Activated naive CD4-positive, alpha-beta T cell treated with Interleukin-2 at 50 U/mL for 16 hours (primary cell): Measurements from ENCODE around the gene DAB2IP.
"Not testable (repeated sequence)": the region's sequence is repeated elsewhere in the genome, so short reads cannot be mapped to it uniquely, and the experiment has no call there.

Experiments
- DNase-seq: peaks from one replicate; pipeline ENCODE4 v3.0.0-alpha.2; 2020

Gene DAB2IP

GRCh38 chr9:121731919-121732318 lies 80.5 kb downstream of the DAB2IP start:
- no peak for DNase-seq

GRCh38 chr9:121732389-121732788 lies 81.0 kb downstream of the DAB2IP start:
- DNase-seq: no peak

GRCh38 chr9:121732886-121733285 lies 81.5 kb downstream of the DAB2IP start:
- DNase-seq: no peak

- no peak for DNase-seq
Observed at GRCh38 chr9:121734465-121734864, 83.0 kb downstream of the DAB2IP start.

- no peak for DNase-seq
Observed at GRCh38 chr9:121735065-121735792, 83.8 kb downstream of the DAB2IP start.

GRCh38 chr9:121735793-121736770 lies 84.6 kb downstream of the DAB2IP start:
- no peak for DNase-seq

GRCh38 chr9:121736934-121737462 lies 85.6 kb downstream of the DAB2IP start:
- DNase-seq: no peak

GRCh38 chr9:121737481-121737931 lies 86.1 kb downstream of the DAB2IP start:
- DNase-seq: no peak

- no peak for DNase-seq
Observed at GRCh38 chr9:121738411-121738810, 87.0 kb downstream of the DAB2IP start.

- no peak for DNase-seq
Observed at GRCh38 chr9:121738968-121739367, 87.5 kb downstream of the DAB2IP start.

- DNase-seq: no peak
Observed at GRCh38 chr9:121739971-121740370, 88.5 kb downstream of the DAB2IP start.

GRCh38 chr9:121741228-121741918 lies 89.9 kb downstream of the DAB2IP start:
- no peak for DNase-seq

- DNase-seq: not testable (repeated sequence)
Observed at GRCh38 chr9:121741919-121742283, 90.5 kb downstream of the DAB2IP start.

GRCh38 chr9:121742923-121743322 lies 91.5 kb downstream of the DAB2IP start:
- no peak for DNase-seq

- no peak for DNase-seq
Observed at GRCh38 chr9:121743441-121744001, 92.1 kb downstream of the DAB2IP start.

GRCh38 chr9:121744002-121744686 lies 92.7 kb downstream of the DAB2IP start:
- no peak for DNase-seq

- no peak for DNase-seq
Observed at GRCh38 chr9:121744687-121745395, 93.4 kb downstream of the DAB2IP start.

GRCh38 chr9:121745396-121745695 lies 93.9 kb downstream of the DAB2IP start:
- no peak for DNase-seq

GRCh38 chr9:121746411-121746810 lies 95.0 kb downstream of the DAB2IP start:
- no peak for DNase-seq

GRCh38 chr9:121746866-121747265 lies 95.4 kb downstream of the DAB2IP start:
- no peak for DNase-seq

- DNase-seq: no peak
Observed at GRCh38 chr9:121748074-121748473, 96.6 kb downstream of the DAB2IP start.
